GM19193 (cell line): ENCODE measurements around the gene NXPE4.

Source experiments
- POLR2A ChIP-seq: IDR thresholded peaks from 4 replicates; pipeline ENCODE4 v1.6.1; 2011; ENCODE audit not compliant: insufficient read depth, insufficient read length; ENCODE audit errors: extremely low read depth

The NXPE4 gene

DNA sequence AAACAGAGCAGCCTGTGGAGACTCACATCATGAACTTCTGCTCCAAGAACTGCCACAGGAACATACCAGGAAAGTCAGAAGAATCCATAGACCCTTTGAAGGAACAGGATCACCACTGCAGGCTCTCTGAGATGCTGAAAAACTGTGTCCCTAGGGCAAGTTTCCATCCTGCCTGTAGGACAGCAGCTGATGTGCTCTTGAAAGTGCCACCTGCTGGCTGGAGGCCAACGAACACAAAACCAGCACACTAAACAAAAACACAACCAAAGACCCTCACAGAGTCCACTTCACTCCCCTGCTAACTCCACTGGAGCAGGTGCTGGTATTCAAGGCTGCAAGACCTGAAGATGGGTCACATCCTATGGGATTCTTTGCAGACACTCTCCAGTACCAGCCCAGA lies 23.9 kb downstream of the NXPE4 start:
- no peak for TF ChIP-seq POLR2A

DNA sequence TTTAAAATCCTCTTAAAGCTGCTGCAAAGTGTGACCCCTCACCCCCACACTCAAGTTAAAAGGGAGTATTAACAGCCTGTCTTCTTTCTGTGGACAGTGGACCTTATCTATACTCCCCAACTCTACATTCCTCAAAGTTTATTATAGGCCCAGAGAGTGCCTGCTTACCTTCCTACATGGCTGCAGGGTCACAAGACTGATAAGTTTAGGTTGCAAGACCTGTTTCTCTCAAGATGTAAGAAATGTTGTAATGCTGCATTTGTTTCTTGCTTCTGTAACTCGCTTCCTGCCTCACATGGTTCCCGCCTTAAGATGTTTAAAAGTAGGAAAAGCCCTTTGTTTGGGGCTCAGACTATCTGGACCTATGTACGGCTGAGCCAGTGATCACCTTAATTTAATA lies 25.8 kb downstream of the NXPE4 start:
- no peak for TF ChIP-seq POLR2A

DNA sequence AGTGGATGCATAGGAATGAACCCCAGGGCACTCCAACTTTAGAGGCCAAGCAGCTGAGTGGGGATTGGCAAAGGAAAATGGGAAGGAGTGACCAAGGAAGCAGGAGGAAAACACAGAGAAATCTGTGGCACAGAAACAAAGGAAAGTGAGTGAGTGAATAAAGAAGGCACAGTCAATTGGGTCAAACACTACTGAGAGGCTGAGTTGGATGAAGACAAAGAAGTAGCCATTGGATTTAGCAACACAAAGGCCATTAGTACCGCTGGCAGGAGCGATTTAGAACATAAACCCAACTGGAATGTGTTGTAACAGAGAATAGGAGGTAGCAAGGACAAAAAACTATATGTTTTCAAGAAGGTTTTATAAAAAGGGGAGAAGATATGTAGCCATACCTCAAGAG lies 29.3 kb downstream of the NXPE4 start:
- TF ChIP-seq POLR2A, result no peak

DNA sequence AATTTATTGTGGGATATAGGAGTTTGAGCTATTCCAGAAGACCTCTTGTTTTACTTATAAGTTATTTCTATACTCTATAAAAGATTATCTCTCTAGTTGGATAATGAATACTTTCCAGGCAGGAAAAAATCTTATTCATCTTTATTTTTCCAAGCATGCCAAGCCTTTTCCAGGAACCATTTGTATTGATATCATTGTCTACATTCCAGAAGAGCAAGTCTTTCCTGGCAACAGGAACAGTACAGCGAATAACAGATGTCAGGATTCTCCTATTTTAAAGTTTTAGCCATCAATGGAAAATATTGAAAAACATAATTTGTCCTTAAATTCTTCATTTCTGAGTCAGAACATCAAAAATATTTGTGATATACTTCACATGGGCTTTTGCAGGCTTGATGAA lies 30.8 kb downstream of the NXPE4 start:
- no peak for TF ChIP-seq POLR2A

DNA sequence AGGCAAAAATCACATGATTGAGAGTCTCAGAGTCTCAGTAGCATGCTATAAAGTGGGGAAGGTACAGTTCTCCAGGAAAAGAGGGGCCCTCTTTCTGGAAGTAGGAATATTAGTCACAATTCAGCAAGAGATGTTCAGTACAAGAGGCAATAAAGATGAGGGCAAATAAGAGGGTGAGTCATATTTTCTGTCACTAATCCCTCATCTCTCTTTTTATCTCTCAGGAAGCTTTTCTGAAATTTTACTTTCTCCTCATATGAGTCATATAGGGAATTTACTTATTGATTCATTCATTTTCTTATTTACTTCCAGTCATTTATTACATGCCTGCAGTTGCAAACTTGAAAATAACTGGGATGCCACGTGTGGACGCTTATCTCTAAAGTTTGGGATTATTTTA lies 32.5 kb downstream of the NXPE4 start:
- no peak for TF ChIP-seq POLR2A

DNA sequence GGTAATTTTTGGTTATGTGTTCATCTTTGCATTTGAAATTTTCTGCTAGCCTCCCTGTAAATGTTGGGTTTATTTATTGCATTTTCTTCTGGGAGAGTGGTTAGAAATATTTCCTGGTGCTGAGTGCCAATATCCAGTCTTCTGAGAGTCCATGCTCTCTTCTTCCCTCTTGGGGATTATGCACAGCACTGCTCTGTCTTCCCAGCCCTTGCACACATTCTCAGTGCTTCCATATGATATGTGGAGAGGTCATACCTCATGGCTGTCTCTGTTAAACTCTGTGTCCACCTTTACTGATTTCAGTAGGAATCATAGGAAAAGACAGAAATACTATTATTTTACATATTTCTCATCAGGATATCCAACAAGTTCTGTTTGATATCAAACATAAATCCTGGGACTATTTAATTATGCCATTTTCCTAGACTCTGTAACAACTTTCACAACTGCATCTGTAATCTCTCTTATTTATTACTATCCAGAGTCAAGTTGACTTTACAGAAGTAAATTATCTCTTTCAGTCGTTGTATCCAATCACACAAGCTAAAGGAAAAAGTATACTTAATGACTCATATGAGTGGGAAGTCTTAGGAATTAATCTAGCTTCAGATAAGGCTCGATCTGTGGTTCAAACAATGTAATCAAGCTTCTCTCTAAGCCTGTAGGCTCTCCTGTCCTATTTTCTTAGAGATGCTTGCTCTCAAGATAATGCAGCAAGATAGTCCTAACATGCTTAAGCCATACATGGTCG lies 33.2 kb downstream of the NXPE4 start:
- TF ChIP-seq POLR2A, result no peak

DNA sequence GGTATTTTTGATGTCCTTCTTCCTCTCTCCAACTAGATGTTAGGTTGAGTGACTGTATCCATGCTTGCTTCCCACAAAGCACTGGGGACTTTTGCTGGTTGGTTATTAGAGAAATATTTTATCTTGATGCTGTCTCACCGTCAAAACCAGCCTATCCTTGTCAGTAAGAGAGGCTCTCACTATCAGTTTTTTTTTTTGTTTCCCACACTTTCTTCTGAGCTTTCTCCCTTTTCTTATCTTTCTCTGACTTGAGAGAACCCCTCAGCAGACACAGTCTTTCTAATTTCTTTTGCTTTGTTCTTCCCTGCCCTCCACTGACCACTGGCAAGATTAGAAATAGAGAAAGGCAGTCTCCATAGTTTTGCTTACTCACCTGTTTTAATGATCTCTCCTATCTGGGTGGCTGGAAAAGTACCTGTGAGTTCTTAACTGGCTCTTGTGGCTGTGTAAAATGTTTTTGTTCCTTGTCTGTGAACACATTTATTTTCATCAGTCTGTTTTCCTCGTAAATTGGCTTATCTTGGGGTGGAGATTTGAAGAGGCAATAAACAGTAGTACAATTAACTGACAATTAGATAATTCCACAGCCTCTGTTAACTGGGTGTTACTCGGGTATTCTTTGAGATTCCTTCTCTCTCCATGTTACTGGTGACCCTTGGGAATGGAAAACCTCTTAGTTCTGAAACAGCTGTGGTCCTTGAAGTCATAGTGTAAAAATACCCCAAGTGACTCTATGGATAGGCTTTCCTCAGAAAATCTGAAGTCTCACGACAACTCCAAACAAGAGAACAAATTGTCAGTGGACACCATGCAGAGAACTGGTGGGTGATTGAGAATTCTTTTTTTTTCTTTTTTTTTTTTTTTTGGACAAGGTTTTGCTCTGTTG lies 35.9 kb downstream of the NXPE4 start, which contains the start of gene NXPE1:
NXPE1 (minus strand) TSS at position 457 of the 886 bp plus-strand sequence. CDS start 8,680 bp downstream, outside the sequence.
- no peak for TF ChIP-seq POLR2A

DNA sequence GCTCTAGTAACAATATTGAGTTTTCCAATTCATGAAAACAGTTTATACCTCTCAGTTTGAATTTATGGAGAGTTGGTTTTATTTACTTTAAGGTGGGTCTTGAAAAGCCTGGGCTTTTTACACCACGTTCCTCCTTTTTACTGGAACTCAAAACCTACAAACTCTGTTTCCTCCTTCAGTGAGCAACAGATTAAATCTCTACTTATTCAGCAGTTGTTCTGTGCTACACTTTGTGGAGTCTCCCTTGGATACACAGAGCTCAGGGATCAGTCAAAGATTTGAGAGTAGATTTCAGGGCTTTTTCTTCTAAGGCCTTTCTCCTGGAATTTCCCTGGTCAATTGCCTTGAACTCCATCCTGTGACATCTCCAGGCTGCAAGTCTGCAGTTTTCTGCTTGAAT lies 39.5 kb downstream of the NXPE4 start:
- TF ChIP-seq POLR2A, result no peak

DNA sequence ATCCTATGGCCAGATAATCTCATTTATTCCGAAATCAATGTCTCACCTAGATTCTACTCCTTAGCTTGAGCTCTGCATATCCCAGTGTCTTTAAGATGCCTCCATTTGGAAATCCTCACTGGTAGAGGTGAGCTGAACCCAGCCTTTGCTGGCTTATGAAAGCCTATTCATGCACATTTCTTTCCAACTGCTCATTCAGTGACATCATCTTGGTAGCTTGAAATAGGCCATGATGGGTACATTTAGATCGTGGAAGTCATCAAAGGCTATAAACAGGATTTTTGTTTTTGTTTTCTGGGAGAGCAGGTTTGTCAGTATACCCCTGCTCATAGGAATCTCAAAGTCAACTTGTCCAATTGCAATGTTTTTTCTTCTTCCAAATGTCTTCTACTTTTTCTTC lies 41.9 kb downstream of the NXPE4 start:
- no peak for TF ChIP-seq POLR2A

DNA sequence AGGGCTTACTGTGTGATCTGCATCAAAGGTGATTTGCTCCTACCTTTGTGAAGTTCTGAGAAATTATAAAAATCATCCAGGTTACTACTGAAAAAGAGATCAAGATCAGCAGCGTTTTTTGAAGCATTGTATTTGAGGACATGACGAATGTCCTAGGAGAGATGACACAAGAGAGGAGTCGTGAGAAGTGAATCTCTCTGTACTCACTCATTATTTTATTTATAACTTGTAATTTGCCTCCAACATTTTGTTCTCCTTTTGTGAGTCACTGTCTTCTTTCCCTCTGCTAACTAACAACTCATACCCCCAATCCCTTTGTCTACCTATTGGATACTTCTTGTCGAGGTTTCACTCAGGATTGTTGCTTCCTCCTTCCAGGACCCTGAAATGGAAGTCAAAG lies 44.5 kb downstream of the NXPE4 start:
- TF ChIP-seq POLR2A, result no peak

DNA sequence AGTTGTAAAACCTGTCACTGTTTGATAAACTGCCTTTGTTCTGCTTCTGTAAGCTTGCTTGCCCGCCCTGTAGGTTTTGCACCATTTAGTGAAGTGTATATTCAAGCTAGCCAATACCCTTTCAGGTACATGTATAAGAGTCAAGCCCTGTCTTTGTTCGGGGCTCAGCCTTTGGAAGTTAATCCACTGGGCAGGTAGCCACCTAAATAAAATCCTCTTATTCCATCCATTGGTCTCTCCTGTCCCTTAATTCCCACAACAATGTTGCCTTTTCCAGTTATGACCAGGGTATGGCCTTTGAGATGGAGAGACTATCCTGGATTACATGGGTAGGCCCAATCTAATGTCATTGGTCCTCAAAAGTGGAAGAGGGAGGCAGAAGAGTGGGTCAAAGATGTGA lies 69.9 kb downstream of the NXPE4 start:
- TF ChIP-seq POLR2A, result no peak

DNA sequence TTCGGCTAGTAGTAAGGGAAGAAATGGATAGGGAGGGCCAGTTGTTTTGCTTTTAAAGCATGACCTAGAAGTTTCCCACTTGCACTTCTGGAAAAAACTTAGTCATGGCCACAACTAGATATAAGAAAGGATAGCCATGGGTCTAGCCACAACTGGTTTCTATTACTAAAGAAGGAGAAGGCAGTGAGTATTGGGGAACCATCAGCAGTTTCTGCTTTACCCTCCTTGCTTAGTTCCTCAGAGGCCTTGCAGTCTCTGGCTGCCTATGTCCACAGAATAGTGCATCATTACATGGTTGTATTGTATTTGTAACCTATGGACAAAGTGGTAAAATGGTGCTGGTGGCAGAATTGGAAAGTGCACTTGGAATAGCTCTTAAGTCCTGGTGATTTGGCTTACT lies 71.5 kb downstream of the NXPE4 start:
- no peak for TF ChIP-seq POLR2A

DNA sequence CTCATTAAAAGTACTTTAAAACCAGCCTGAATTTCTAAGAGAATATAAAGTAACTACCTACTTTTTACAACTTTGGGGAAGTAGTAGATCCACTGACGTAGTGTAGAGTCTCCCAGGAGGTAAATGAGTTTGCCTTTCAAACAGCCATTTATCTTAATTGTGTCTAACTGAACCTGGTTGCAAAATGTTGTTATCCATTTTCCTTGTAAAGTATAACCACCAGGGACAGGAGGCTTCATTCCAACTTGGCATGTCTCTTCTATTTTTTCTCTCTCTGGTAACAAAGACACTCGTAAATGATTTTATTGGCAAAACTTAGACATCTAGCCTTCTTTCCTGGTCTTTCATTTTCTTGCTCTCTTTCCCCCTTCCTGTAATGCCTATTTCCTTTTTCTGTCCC lies 72.8 kb downstream of the NXPE4 start:
- no peak for TF ChIP-seq POLR2A
